Daoy (cell line): ENCODE data around the gene CDH18. TPM values are rescaled to one million over a fixed set of nuclear protein-coding genes. Genes with fewer than 3 reads are reported as not detected.
"Not testable (repeated sequence)": the region's sequence is repeated elsewhere in the genome, so short reads cannot be mapped to it uniquely, and the experiment has no call there.

ENCODE experiments used
- DNase-seq: peaks from one replicate; pipeline ENCODE4 v3.0.0-alpha.2; 2015; ENCODE audit warnings: low read depth
- total RNA-seq: library from RNA; depleted of rRNA; stranded (reverse); fragments of >200 nt; shearing (Covaris generic); gene quantifications from 2 replicates; pipeline ENCODE4 v1.2.3, GENCODE V29; 2014

The CDH18 gene
- total RNA-seq, 1 experiment from 2014 or later: 12.2 TPM

DNA sequence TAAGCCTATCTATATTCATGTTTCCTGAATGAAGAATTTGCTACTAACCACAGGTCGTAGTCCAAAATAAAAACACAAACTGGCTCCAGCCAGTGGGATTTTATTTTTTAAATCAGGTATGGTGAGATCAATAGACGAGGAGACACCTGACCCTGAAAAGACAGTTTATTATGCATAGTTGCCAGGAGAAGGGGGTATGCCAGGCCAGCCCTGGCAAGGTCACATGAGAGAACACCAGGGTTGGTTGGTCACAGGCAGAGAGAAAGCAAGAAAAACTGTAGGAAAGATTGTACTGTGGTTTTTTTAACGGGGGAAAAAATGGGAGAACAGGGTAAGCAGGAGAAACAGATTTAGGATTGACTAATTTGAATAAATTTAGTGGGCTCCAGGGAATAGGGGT, 125.3 kb downstream of the CDH18 start:
- DNase-seq: no peak

DNA sequence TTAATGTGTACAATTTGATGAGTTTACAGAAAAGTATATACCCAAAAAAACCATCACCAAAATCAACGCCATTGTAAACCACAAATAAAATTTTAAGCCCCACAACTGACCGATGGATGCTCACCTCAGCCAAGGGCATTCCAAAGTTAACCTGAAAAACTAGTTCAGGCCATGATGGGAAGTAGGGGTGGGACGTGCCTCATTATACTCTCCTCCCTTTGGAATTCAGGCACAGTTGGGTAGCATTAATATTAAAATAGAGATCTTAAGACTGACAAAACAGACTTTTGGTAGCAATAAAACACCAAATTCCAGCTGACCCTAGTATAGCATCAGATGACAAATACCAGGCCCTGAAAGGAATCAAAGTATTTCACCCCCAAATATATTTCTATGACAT, 129.0 kb downstream of the CDH18 start:
- no peak for DNase-seq

DNA sequence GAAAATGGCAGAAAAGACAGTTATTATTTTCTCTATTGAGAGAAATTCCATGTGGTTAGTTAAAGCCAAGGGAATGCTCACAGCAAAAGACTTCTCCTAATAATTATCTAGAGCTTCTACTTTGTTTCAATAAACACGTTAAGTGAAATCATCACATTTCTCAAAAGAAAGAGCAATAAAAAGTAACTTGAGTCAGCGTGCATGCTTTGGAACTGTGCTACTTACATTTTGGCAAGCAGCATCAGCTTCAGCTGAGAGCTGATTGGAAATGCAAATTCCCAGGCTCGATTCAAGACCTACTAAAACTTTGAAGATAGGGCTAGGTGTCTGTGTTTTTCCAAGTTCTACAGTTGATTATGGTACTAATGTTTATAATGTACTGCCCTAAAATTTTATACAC, 132.1 kb downstream of the CDH18 start:
- DNase-seq: no peak

DNA sequence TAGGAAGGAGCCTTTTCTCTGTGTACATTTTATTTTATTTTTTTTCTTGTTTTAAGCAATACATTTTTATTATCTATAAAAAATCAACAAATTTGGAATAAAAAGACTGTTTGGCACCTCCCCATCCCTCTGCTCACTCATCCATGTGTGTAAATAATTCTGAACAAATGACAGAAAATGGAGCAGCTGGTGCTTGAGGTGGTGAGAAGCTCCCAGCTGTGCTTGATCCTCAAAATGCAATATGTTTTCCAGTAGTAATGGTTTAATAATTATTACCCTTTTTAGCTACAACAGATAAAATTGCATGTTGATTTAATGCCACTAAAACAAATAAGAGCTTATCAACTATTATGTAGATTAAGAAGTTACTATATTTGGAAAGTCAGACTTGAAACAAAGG, 132.5 kb downstream of the CDH18 start:
- DNase-seq: no peak

DNA sequence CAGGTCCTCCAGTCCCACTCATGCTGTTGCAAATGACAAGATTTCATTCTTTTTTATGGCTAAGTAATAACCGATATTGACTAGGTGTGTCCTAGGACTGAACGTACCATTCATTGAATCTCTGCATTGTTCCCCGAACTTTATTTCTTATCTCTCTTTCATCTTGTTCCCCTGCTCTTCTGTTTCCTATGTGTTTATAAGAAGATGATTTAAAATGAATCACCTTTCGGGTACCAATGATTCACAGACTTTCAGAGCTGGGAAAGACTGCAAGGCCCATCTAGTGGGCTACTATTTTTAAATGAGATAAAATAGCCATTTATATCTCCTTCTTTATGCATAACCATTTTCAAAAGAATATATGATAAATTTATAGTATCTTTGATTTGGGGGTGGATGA, 133.0 kb downstream of the CDH18 start:
- DNase-seq: peak; percentile 24

DNA sequence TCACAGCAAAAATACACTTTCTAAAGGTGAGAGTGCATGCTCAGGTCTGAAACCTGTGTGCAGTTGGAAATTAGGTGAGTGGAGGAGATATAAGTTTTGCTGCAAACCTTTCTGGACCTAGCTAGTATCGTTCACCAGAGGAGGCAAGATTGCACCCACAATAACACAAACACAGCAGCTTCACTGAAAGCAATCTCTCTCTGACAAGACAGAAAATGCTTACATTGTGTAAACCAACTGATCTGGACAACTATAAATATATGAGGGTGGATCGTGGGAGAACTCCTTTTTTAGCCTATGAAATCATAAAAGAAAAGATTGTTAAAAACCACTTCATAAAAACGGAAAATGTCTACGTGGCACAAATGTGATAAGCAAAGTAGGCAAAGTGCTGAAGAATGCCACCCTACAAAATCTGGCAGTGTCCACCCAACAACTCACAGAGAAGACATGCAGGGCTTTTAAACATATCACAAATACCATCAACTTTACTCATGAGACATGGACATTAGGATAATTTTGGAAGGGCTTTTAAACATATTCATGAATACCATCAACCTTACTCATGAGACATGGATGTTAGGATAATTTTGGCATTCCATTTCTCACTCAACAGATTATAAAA, 134.3 kb downstream of the CDH18 start:
- peak; percentile 74 for DNase-seq

DNA sequence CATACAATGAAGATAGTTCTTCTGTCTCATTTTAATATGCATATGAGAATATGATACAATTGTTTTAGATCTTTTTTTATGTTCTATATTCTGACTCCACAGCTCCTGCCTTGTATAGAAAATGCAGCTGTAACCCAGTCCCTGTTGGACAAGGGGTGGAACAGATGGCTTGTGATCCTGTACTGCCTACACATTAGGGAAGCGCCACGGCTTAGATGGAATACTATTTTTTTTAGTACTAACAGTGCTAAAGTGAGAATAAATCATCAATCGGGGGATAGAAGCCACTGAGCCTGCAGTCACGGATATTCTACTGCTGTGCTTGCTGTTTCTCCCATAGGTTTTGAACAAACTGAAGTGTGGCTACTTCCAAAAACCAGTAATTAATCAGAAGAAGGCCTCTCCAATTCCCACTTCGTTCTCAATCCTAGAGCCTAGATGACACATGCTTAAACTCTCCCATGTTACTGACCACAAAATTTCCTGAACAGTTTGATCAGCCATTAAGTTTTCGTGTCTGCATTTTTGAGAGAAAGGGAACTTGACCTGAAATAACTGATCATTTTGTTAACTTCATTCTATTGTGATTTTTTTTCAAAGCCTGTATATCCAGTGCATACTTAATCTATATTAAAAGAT, 150.3 kb downstream of the CDH18 start:
- DNase-seq: peak; percentile 43

DNA sequence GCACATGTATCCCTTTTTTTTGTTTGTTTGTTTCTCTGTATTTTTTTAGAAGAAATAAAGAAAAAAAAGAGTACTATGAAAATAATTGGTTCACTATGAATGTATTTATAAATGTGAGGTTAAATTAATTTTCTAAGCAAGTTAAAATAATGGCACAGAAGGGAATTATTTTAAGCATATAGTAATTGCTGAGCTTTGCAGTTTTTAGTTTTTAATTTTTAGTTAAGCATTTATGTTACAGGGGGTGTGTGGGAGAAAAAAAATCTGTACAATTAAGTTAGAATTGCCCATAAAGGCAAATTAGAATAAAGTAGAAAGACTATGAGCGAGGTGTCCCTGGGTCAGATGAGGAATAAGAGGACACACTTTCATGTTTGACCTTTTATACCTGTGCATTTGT, 152.6 kb downstream of the CDH18 start:
- no peak for DNase-seq

DNA sequence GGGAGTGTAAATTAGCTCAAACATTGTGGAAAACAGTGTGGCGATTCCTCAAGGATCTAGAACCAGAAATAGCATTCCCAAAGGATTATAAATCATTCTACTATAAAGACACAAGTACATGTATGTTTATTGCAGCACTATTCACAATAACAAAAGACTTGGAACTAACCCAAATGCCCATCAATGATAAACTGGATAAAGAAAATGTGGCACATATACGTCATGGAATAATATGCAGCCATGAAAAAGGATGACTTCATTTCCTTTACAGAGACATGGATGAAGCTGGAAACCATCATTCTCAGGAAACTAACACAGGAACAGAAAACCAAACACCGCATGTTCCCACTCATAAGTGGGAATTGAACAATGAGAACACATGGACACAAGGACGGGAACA, 175.3 kb downstream of the CDH18 start:
- DNase-seq: not testable (repeated sequence)

DNA sequence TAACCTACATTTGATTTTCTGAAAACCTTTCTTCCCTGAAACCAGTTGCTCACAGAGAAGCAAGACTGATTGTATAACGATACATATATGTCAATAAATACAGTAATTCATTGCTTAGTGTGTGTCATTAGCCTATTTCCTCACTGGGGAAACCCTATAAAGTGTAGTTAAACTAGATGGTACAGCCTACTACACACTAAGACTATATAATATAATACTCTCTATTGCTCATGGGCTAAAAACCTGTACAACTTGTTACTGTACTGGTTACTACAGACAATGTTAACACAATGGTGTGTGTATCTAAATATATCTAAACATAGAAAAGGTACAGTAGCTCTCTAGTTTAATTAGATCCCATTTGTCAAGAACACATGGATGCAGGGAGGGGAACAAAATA, 181.2 kb downstream of the CDH18 start:
- DNase-seq: no peak

DNA sequence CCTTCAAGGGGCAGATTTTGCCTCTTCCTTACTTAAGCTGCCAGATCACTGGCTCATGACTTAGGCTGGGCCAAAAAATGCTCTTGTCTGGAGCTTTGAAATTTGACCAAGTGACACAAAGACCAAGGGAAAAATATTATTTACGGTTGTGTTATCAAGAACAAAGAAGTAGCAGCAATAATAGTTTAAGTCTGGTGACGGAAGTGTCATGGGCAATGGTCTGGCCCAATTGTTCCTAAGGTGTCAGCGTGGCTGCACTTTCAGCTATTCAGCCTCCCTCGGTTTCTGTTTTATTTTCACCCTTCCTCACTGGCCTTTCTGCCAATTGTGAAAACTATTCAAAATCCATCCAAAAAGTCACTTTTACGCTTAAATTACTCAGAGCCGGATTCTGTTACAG, 185.3 kb downstream of the CDH18 start:
- peak; percentile 9 for DNase-seq

DNA sequence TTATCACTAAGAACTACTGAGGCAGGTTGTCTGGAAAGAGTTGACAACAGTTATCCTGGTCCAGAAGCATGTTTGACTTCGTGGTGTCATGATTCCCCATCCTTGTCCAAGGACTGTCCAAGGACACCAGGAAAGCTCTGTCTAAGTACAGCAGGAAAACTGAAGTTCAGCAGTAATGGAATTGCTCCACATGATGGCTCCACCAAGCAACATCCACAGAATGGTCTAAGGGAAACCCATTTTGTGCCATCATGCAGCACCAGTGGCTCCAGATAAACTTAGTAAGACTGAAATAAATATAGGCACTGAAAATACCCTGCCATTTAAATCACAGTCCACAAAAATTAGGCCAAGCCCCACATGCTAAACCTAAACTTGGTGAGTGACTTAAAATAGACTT, 192.8 kb downstream of the CDH18 start:
- DNase-seq: peak; percentile 21

DNA sequence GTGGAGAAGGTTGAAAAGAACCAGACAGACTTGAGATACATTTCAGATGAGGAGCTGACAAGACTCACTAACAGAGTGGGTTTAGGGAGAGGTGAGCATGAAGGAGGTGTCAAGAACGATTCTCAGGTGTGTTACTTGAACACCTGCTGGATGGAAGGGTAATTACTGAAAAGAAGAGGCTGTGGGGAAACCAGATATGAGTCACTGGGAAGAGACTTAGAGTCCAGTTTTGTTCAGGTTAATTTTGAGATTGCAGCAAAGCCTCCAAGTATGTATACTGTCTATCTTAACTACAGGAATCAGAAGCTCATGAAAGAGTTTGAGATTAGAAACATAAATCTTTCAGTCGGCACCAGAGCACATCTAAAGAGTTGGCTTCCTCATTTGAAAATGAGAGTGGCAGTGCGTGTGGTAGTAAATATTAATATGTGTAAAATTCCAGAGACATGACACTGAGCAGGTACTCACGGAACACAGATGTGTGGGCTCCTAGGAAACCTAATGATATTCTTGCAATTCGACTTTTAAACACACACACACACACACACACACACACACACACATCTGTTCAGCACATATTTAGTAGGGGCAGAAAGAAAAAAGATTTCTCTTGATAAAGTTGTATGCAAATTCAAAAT, 197.1 kb downstream of the CDH18 start:
- no peak for DNase-seq

DNA sequence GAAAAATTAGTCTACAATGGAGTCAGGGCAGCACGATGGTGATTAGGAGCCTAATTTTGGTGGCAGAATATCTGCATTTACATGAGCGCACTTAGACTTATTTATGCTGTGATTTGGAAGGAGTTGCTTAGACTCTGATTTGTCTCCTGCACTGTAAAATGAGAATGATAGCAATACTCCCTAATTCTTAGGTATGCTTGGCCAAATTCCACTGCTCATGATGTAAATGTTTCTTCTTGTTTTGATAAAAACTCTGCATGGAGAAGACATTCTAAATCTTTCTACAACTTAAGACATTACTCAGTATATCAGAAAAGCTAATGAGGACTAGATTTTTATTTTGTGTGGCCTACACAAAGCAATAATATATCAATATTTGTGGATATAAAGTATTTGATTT, 205.4 kb downstream of the CDH18 start:
- no peak for DNase-seq

DNA sequence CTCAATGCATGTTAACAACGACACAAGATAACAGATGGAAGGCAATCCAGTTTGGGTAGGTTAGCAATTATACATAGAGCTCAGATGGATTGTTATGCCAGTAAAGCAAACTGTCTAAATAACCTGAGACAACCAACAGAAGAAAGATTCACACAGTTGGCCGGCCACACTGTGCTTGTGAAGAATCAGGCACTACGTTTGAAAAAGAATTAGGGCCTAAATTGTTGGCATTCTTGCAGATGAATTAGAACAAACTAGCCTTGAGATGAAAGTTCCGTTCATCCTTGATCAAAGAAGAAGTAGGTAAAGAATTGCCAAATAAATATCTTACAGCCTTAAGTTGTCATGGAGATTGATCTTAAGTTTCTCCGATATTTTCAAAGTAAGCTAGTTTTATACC, 210.6 kb downstream of the CDH18 start:
- DNase-seq: no peak

DNA sequence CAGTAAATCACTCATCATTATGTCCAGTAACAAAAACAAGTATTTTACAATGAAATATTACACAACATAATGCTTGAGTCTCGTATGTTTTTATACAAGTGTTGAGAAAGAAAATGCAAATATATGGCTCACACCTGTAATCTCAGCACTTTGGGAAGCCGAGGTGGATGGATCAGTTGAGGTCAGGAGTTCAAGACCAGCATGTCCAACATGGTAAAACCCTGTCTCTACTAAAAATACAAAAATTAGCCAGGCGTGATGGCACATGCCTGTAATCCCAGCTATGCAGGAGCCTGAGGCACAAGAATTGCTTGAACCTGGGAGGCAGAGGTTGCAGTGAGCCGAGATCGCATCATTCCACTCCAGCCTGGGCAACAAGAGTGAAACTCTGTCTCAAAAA, 211.1 kb downstream of the CDH18 start:
- not testable (repeated sequence) for DNase-seq

DNA sequence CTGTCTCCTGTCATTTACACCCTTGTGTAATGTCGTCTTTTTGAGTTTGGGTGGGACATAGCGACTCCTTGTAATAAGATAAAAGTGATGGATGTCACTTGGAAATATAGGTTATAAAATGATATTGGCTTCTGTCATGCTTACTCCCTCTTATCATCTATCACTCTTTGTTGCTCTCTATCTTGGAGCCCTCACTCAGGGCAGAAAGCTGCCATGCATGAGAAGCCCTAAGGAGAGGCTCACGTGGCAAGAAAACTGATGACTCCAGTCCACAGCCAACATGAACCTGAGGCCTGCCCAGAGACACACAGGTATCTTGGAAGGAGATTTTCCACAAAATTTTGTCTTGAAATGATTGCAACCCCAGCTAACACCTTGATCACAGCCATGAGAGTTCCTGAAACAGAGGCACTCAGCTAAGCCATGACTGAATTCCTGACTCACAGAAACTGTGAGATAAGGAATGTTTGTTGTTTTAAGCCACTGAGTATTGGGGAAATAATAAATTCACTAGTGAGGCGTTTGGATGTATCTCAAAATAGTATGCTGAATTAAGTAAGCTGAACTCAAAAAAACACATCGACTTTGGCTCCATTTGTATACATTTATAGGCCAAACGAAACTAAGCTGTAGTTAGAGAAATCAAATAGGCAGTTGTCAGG, 216.7 kb downstream of the CDH18 start:
- peak; percentile 55 for DNase-seq

DNA sequence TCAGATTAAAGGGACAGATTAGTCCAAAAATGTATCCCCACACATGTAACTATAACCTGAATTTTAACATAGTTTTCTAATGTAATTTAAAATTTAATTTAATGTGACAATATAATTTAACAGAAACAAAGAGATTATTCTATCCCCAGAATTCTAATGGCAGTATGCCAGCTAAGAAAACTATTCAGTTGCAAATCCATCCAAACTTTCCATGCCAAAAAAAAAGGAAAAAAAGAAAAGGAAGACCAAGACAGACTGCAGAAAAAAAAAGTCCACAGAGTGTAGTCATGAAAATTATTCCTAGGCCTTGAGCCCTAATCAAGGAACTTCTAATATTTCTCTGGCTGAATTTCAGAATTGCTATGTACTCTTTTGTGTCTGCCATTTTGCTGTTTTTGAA, 217.6 kb downstream of the CDH18 start:
- DNase-seq: no peak

DNA sequence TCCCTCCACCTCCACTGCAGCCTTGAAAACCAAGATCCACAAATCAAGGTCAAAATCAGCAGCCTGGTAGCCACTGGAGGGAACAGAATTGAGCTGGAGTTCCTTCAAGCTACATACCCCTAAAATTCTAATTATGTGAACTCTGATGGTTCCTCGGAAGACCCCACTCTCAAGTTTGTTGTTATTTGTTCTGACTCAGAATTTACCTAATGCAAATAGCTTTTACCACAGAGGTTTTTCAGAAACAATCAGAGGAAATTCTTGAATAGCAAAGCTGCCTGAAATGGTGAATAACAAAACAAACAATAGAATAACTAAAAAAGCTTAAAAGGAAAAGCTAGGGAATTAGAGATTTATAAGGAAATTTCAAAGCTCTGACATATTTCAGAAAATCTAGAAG, 220.0 kb downstream of the CDH18 start:
- no peak for DNase-seq

DNA sequence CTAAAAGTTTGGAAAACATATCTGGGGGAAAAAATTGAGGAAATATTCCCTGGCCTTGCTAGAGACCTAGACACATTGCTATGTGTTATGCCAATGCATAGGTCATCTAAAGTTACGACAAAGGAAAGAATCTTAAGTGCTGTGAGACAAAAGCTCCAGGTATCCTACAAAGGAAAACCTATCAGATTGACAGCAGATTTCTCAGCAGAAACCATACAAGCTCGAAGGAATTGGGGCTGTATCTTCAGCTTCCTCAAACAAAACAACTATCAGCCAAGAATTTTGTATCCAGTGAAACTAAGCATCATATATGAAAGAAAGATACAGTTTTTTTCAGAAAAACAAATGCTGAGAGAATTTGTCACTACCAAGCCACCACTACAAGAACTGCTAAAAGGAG, 234.4 kb downstream of the CDH18 start:
- DNase-seq: no peak

DNA sequence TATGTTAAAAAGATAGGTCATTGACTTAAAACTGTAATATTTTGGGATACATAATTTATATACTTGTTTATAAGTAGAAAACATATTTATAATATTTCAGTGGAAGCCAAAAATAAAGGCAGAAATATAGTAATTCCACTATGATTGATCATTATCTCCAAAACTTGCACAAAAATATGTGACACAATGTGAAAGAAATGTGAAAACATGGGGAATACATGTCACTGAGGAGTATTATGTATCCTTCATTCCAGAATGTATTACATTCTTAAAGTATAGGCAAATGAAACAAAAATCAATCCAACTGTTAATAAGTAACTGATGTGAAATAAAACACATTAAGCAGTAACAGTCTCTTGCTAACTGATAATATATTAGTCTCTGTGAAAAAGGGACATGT, 236.7 kb downstream of the CDH18 start:
- DNase-seq: no peak

DNA sequence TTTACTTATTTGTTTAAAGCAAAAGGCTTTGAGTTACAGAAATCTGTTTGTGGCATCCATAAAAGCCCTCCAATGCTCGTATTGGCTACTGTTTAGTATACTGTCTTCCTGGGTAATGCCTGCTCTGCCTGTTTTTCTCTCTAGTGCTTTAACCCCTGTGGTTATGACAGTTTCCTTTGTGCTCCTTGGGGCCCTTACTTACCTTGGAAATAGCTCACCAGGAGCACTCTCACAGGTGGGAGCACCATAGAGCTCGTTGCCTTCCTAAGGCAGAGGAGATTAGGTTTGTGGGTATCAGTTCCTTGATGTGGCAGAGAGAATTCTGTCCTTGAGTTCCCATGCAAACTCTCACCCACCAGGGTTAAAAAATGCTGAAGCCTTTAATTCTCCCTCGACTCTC, 242.8 kb downstream of the CDH18 start:
- no peak for DNase-seq

DNA sequence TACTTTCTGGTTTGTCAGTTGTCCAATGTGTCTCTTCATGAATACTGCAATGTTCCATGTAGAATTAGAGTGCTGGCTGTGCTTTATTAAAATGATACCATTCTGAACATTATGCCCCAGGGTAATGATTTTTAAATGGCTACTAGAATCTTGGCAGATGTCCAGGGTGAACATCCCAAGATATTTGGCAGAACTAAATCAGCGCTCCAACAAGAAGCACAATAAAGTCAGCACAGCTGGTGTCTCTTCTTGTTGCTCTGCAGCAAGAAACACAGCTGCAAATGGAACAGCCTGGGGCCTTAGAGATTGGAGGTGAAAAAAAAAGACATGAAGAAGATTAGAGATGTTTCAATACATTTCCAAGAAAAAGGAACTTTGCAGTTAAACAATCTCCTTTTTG, 248.3 kb downstream of the CDH18 start:
- no peak for DNase-seq
